ENCODE data around the gene LMAN2.
"Not testable (repeated sequence)": the region's sequence is repeated elsewhere in the genome, so short reads cannot be mapped to it uniquely, and the experiment has no call there.

Gene LMAN2

GRCh38 chr5:177378884-177379883 is 27.7 kb upstream of the LMAN2 start:
- DNase-seq (ENCODE audit: low read depth), result no peak
- no peak for TF ChIP-seq CTCF (IDR thresholded peaks at IDR 0.05; ENCODE audit: low read depth, low read length, missing control alignments)

GRCh38 chr5:177377851-177378776 is 26.6 kb upstream of the LMAN2 start:
- DNase-seq (ENCODE audit: low read depth), result no peak
- no peak for TF ChIP-seq CTCF (IDR thresholded peaks at IDR 0.05; ENCODE audit: low read depth, low read length, missing control alignments)
- no peak overlapping the region for H3K4me3 ChIP-seq (ENCODE audit: low read depth, low read length)

More at GRCh38 chr5:177378884-177379883, 27.7 kb upstream of the LMAN2 start:
- H3K4me3 ChIP-seq (ENCODE audit: low read depth, low read length), result no peak overlapping the region

- H3K4me3 ChIP-seq (ENCODE audit: low read depth, low read length), result no peak overlapping the region
- no peak for DNase-seq (ENCODE audit: low read depth)
- TF ChIP-seq CTCF (IDR thresholded peaks at IDR 0.05; ENCODE audit: low read depth, low read length, missing control alignments), result no peak
These were observed 24.6 kb upstream of the LMAN2 start for GRCh38 chr5:177376107-177376506.

- not testable (repeated sequence) for H3K4me3 ChIP-seq (ENCODE audit: low read depth, low read length); DNase-seq (ENCODE audit: low read depth)
These were observed 24.0 kb upstream of the LMAN2 start for GRCh38 chr5:177375516-177375915.

- no peak for TF ChIP-seq CTCF (IDR thresholded peaks at IDR 0.05; ENCODE audit: low read depth, low read length, missing control alignments)
- DNase-seq (ENCODE audit: low read depth), result no peak
- H3K4me3 ChIP-seq (ENCODE audit: low read depth, low read length), result no peak overlapping the region
These were observed 22.7 kb upstream of the LMAN2 start for GRCh38 chr5:177374211-177374610.

- no peak for DNase-seq (ENCODE audit: low read depth)
- TF ChIP-seq CTCF (IDR thresholded peaks at IDR 0.05; ENCODE audit: low read depth, low read length, missing control alignments), result no peak
- H3K4me3 ChIP-seq (ENCODE audit: low read depth, low read length), result no peak overlapping the region
These were observed 22.3 kb upstream of the LMAN2 start for GRCh38 chr5:177373806-177374205.

GRCh38 chr5:177372910-177373309 is 21.4 kb upstream of the LMAN2 start:
- no peak for TF ChIP-seq CTCF (IDR thresholded peaks at IDR 0.05; ENCODE audit: low read depth, low read length, missing control alignments)
- DNase-seq (ENCODE audit: low read depth), result no peak
- no peak overlapping the region for H3K4me3 ChIP-seq (ENCODE audit: low read depth, low read length)
